Measurements from ENCODE around the gene ZP1. TPM values are rescaled to one million over a fixed set of nuclear protein-coding genes. Genes with fewer than 3 reads are reported as not detected.

The ZP1 gene
- total RNA-seq, 1 donor from 2014 or later = not detected

- no peak for DNase-seq (ENCODE audit: extremely low spot score, unreplicated experiment)
- H3K4me3 Mint-ChIP-seq (ENCODE audit: unreplicated experiment) = peak overlapping the region; percentile 78
- no peak overlapping the region for H3K27ac Mint-ChIP-seq (ENCODE audit: unreplicated experiment)
- TF ChIP-seq, protein P1, sequence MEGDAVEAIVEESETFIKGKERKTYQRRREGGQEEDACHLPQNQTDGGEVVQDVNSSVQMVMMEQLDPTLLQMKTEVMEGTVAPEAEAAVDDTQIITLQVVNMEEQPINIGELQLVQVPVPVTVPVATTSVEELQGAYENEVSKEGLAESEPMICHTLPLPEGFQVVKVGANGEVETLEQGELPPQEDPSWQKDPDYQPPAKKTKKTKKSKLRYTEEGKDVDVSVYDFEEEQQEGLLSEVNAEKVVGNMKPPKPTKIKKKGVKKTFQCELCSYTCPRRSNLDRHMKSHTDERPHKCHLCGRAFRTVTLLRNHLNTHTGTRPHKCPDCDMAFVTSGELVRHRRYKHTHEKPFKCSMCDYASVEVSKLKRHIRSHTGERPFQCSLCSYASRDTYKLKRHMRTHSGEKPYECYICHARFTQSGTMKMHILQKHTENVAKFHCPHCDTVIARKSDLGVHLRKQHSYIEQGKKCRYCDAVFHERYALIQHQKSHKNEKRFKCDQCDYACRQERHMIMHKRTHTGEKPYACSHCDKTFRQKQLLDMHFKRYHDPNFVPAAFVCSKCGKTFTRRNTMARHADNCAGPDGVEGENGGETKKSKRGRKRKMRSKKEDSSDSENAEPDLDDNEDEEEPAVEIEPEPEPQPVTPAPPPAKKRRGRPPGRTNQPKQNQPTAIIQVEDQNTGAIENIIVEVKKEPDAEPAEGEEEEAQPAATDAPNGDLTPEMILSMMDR (IDR thresholded peaks at IDR 0.05) = no peak
- H3K27me3 Mint-ChIP-seq (ENCODE audit: unreplicated experiment) = no peaks in the 10 kb centered on the region
- H3K9me3 Mint-ChIP-seq (ENCODE audit: unreplicated experiment) = no peaks in the 10 kb centered on the region
- peaks cover 16% of the 10 kb centered on the region for H3K36me3 Mint-ChIP-seq (ENCODE audit: unreplicated experiment)
- peaks cover 22% of the 10 kb centered on the region for H3K4me1 Mint-ChIP-seq (ENCODE audit: unreplicated experiment)
Observed at GRCh38 chr11:60923800-60924109, 56.4 kb downstream of the ZP1 start.

DNA sequence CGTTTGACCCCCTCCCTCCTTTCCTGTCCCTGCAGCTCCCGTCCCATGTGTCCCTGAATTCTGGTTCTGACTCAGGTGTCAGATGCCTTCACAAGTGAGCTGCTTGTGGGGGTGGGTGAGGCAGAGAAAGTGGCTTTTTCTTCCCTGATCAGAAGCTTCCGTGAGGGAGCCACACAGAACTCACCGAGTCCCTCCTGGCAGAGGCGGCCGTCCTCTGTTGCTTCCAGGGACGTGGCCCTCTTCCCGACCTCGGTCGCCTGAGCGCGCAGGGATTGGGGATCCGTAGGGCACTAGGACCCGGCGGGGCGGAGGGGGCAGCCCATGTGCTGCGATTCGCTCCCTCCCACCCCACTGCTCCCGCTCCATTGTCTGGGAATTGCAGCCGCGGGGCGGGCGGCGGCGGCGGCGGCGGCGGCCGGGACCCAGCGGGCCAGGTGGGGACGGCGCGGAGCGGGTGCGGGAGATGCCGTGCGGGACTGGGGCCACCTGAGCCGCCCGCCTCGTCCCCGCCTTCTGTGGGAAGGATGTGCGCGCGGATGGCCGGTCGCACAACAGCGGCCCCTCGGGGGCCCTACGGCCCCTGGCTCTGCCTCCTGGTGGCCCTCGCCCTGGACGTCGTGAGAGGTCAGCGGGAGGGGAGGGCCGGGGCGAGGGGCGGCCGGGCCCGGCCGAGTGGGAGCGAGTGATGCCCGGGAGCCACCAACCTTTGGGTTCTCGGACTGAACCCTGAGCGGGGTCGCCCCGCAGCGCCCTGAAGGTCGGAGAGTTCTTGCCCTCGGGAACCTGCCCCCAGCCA lies 57.0 kb downstream of the ZP1 start, which contains the start of gene TMEM132A:
TSS of gene TMEM132A (plus strand) at position 351 of the 796 bp plus-strand sequence. CDS start at position 525, 174 bp downstream.
- Mint-ChIP-seq H3K27ac (ENCODE audit: unreplicated experiment) (no peak within 1 kb of the TSS), H3K36me3 (ENCODE audit: unreplicated experiment) (peaks cover 17% of the 10 kb centered on the region), H3K4me3 (ENCODE audit: unreplicated experiment) (peak within 1 kb of the TSS; percentile 78), H3K4me1 (ENCODE audit: unreplicated experiment) (peaks cover 17% of the 10 kb centered on the region), H3K27me3 (ENCODE audit: unreplicated experiment) (no peaks in the 10 kb centered on the region), H3K9me3 (ENCODE audit: unreplicated experiment) (no peaks in the 10 kb centered on the region)
- TF ChIP-seq, protein P1 (IDR thresholded peaks at IDR 0.05) = no peak
- DNase-seq (ENCODE audit: extremely low spot score, unreplicated experiment) = no peak

Other genes with a start within 250 kb of the ZP1 start
- not detected in 2 replicates for gene MS4A8, start 167.9 kb upstream of the ZP1 start, total RNA-seq
- not detected in 2 replicates for gene MS4A18, start 142.8 kb upstream of the ZP1 start, total RNA-seq
- gene MS4A15, start 110.7 kb upstream of the ZP1 start, total RNA-seq = not detected in 2 replicates
- not detected in 2 replicates for gene MS4A10, start 82.2 kb upstream of the ZP1 start, total RNA-seq
- 25.9 and 27.4 TPM in 2 replicates for gene CCDC86, start 25.4 kb upstream of the ZP1 start, total RNA-seq
- gene PTGDR2, start 11.6 kb upstream of the ZP1 start, total RNA-seq = 0.68 and 0.91 TPM in 2 replicates
- gene PRPF19, start 39.0 kb downstream of the ZP1 start, total RNA-seq = 78.0 and 78.2 TPM in 2 replicates
- gene TMEM109, start 46.6 kb downstream of the ZP1 start, total RNA-seq = 144 and 152 TPM in 2 replicates
- gene TMEM132A, start 56.9 kb downstream of the ZP1 start, total RNA-seq = 113 and 118 TPM in 2 replicates
- gene SLC15A3, start 84.6 kb downstream of the ZP1 start, total RNA-seq = 11.6 and 14.6 TPM in 2 replicates
- not detected in 2 replicates for gene CD6, start 104.1 kb downstream of the ZP1 start, total RNA-seq
- gene CD5, start 234.9 kb downstream of the ZP1 start, total RNA-seq = not detected in 2 replicates

Data from osteocyte (in vitro differentiated cells).